Myocyte (in vitro differentiated cells): Measurements from ENCODE around the gene CYBB. TPM values are rescaled to one million over a fixed set of nuclear protein-coding genes. Genes with fewer than 3 reads are reported as not detected.
A peak's percentile ranks its signal among the peaks of the same experiment; 100 is the strongest.

Experiments used
- DNase-seq: peaks from one replicate; pipeline ENCODE4 v3.0.0-alpha.2; 2012; ENCODE audit warnings: low read depth
- total RNA-seq: library from RNA; depleted of rRNA; stranded (reverse); fragments of >200 nt; gene quantifications from 2 replicates; pipeline ENCODE4 v1.2.3, GENCODE V29; 2014

CYBB gene
- total RNA-seq, 1 donor from 2014 or later: 0.08 TPM

DNA sequence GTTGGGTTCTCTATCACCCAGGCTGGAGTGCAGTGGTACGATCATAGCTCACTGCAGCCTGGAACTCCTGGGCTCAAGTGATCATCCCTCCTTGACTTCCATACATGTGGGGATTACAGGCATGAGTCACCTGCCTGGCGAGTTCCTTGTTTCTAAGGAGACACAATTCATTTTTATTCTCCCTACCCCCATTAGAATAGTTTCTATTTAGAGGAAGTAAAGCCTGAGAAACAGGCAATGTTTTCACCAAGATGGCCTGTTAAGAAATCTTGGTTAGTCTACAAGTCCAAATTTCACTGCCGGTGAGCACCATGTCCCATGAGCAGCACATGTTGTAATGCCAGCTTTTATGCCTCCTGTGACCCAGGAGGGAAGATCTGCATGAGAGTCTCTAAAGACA lies 5.7 kb downstream of the CYBB start:
- no peak for DNase-seq

DNA sequence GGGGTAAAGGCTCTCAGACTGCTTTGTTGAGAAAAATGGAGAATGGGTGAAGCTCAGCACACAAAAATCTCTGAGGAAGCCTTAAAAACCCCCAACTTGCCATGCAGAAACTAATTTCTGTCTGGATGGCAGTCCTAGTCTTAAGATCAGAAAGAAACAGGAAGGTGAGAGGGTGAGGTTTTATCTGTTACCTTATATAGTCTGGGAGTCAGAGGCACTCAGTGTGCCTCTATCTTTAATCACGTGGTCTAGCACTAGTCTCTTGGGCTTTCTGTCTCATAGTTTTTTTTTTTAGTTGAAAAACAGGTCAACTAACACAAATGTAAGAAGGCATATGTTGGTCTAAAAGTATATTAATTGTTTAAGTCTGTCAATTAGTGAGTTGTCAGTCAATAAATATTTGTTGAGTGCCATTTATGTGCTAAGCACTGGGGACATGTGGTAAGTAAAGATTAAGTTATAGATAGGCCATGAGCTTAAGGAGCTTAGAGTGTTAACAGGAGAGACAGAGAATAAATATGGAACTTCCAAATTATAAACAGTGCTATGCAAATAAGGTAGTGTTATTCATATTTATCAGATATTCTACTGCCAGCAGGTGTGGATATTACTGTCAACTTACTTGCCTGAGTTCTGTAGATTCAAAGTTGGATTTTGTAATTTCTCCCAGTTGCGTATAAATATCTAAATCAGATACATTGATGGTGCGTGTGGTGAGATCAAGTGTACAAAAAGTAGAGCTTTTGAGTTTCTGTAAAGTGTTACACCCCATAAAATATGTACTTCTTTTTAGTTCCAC lies 7.0 kb downstream of the CYBB start:
- DNase-seq: no peak

DNA sequence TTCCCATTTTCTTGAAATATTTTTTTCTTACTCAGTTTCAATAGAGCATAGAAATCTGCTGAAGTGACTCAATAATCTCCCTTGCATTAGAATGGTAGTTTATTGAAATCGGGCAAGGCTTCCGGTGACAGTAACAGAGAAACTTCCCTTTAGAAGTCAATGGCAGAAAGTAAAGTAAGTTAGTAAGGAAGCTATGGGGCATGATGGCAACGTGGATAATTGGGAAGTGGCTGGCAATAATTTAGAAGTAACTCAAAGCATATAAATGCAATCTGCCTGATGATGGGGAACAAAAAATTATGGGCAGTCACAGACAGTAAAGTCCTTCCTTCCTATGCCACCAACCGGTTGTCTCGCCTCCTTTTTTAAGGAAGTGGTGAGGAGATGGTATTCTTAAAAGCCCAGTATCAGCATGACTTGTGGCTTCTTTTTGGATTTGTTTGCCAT lies 7.6 kb downstream of the CYBB start:
- no peak for DNase-seq

DNA sequence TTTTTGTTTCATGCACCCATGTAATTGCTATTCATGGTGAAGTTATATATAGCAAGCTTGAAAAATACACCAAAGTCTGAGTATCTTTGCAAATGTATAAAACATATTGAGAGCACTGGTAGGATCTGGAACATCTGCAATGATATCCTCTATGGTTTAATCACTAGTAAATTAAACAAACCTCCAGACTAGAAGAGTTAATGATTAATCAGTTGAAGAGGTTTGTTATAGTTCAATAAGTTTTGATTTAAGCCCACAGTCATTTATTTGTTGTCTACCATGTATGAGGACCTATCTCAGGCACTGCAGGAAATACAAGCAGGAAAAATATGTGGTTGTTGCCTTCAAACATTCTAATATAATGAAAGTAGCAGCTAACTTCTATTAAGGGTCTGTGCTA lies 16.5 kb downstream of the CYBB start:
- no peak for DNase-seq

DNA sequence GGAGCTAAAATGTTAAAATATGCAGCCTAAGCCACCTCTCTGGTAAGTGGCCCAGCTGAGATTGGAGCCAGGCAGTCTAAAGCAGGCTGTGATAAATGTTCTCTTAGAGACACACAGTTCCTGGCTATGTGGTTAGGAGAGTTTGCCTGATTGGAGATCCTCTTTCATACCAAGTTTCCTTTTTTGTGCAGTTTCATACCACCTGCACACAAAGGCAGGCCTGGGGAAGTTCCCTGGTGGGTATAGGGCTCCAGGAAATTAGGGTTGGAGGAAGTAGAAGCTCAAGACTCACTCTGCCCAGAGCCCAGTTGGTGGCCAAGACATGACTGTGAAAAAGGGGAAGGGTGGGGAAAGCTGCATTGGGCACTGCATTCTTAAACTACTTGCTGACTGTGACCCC lies 16.9 kb downstream of the CYBB start:
- no peak for DNase-seq

DNA sequence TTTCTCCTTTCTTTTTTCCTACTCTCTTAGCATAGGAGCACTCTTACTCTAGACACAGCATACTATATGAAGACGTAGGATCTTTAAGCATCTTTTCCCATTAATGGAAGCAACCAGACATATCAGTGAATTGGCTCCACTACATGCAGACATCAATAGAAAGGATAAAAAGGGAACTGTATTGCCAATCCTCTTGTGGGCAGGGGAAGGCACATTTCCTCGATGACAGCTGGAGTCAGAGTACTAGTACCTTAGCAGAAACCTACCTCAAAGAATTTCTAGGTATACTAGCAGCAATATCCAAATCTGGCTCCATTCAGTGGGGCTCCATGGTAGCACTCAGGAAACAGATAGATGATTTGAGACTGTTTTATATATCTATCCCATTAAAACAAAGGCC lies 20.1 kb downstream of the CYBB start:
- DNase-seq: no peak

DNA sequence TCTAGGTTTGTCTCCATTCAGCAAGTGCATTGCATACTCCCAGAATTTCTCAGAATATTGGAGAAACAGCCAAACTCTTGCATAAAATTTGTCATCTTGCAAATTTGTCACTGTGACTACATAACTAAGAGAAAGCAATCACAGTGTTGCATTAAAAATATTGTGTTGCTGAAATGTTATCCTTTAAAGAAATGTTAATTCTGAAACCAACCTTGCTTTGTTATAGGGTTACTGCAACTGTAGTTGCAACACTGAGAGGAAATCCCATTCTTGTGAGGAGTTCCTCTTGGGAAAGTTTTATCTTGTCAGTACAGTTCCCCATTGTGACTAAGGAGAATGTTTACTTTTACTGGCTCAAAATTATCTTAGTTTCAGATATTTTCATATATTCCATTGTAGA lies 20.9 kb downstream of the CYBB start:
- DNase-seq: no peak

DNA sequence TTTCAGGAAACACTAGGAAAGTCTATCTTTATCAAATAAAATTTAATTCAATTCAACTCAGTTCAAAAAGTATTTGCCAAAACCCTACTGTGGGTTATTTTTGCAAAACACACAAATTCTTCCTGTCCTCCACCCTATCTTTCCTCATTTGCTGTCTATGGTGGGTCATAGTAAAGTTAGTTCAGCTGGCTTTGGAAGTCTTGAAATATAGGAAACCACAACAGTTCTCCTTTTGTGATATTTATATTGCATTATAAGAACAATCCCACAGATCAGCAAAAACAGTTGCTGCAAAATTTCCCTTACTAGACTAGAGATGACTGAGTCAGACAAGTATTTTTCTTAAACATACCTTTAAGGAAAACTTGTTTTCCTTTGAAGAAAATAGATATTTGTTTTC lies 22.2 kb downstream of the CYBB start:
- no peak for DNase-seq

DNA sequence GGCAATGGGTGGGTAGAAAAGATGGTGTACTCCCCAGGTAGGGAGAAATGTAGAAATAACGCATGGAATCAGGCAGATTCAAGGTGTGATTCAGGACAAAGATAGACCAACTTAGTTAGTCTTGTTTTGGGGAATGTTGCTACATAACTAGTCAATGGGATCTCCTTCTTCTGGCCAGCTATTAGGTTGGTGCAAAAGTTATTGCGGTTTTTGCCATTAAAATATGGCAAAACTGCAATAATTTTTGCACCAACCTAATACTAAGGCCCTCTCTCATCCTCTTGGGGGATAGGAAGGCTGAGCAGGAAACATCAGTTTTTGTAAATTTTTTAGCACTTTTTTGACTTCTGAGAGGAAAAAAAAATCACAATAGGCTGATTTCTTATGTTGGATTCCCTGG lies 23.2 kb downstream of the CYBB start:
- no peak for DNase-seq

DNA sequence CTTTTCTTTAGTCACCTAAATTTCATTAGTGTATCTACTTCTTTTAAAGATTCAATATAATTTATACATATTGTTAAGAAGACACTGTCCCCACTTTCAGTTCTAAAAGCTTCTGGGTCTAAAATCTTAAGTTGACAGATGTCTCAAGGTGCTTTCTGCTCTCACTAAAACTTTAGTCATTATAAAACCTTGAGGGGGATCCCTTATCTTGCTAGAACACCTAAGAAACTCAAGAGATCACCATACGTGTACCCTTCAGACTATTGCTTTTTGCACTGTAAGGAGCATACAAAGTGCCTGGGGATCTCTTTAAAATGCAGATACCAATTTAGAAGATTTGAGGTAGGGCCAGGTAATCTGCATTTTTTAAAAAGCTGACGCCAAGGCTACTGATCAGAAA lies 30.1 kb downstream of the CYBB start:
- no peak for DNase-seq

DNA sequence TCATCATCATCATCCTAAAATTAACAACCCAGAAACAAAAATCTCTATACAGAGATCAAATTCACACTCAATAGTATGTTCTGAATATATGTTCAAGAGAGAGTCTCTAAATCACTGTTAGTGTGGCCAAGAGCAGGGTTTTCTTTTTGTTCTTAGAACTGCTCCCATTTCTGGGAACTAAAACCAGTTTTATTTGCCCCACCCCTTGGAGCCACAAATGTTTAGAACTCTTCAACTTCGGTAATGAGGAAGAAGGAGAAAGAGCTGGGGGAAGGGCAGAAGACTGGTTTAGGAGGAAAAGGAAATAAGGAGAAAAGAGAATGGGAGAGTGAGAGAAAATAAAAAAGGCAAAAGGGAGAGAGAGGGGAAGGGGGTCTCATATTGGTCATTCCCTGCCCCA lies 32.3 kb downstream of the CYBB start:
- DNase-seq: no peak

DNA sequence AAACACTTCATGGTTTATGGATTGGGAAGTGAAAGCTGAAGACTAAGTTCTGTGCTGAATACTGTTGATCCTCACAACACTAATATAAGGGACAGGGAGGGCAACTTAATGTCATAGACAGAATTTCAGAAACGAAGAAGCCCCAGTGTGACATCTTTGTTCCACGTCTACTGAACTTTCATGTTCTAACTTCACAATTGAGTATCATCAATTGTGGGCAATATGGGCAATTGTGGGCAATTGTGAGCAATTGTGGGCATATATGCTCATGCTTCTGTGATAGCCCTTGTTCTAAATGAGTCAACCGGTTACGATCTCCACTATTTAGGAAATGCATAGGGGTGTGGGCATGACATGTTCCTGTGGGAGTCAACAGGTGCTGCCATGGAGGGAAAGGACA lies 33.7 kb downstream of the CYBB start:
- DNase-seq: no peak

DNA sequence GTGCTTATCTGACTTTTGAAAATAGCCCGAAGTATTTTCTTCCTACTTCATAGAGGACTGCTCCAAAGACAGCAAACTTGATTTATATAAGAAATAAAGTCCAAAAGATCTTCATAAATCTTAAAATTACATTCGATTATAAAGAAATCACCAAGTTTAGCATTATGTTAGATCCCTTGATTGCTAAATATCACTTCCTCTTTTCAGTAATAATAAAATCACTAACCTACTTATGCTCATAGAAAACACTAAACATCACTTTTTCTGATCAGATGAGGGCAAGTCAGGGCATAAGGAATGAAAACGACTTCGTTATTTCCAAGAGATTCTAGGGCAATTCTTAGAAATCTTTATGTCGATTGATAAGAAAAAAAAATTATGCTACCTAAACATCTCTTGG lies 35.5 kb downstream of the CYBB start:
- no peak for DNase-seq

DNA sequence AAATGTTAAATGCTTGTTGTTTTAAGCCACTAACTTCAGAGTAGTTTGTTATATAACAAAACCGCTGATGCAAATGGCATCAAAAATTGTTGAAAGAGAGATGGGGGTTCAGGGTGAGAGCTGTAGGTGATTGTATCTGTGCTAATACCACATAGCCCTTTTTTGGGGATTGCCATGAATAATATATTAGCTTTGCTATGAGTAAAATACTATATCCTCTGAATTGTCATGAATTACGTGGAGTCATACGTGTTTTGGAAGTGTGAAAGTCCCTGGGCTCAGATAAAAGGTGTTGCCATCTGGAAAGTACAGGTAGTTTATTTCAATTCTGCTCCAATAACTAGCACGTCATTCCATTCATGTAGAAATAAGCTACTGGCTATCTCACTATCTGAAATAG lies 36.9 kb downstream of the CYBB start:
- no peak for DNase-seq

DNA sequence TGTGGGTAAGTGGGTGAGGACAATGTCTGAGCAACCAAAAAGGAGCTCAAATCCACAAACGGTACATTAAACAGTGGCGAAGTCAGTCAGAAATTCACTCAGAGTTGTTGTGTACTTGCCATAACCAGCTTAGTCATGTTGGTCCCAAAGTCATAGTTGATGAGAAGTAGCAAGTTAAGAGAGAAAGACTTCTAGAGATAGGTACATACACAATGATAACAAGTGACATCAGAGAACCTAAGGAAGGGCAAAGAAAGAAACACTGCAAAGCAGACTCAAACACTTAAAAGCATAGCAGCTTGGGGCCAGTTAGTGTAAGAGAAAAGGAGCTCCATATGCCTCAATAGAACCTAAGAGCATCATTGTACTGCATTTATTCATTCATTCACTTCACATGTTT lies 37.3 kb downstream of the CYBB start:
- no peak for DNase-seq

DNA sequence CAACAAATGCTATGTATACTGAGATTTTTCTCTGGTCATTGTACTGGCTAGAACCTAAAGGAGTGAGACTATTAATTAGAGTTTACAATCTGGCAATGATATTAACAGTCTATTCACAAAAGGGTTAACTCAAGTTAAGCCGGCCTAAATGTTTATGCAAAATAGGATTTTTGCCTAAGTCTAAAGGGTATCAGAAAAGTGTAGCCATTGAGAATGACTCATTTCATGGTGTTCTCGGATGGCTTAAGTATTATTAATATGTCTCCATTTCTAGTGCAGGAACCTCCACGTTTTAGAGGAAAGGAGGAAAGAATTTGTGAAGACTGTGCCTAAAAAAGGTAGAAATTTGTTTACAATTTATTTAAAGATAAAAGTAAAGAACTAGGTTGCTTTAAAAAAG lies 37.7 kb downstream of the CYBB start:
- no peak for DNase-seq

DNA sequence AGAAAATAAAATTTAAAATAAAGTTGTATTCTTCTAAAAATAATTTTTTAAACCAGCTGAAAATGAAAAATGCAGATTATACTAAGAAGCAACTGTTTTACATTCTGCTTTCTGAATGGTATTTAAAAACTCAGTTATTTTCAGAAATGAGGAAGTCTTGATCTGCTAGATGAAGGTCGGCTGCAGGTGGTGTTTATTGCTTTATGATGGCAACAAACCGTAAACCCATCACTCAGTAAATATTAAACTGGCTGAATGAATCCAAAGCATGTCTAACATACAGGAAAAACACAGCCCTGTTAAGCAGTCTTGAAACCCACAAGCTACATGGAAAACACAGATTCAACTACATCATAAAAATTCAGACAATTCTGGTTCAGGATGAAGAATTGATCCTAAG lies 38.2 kb downstream of the CYBB start:
- no peak for DNase-seq

DNA sequence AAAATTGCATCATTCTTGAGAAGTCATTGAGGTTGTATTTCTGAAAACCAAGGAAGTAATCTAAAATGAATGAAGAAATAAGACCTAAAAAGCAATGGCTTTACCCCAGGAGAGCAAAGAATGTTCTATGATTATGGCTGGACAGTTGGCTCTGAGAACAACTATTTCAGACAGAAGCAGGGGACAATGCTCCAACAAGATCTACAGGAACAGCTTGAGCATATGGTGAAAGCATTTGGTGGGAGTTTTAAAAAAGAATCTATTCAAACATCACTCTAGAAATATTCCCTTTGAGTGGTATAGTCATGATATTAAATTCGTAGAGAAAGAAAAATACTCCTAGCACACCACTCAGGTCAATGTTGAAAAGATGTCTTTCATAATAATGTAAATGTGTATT lies 40.8 kb downstream of the CYBB start:
- DNase-seq: no peak

DNA sequence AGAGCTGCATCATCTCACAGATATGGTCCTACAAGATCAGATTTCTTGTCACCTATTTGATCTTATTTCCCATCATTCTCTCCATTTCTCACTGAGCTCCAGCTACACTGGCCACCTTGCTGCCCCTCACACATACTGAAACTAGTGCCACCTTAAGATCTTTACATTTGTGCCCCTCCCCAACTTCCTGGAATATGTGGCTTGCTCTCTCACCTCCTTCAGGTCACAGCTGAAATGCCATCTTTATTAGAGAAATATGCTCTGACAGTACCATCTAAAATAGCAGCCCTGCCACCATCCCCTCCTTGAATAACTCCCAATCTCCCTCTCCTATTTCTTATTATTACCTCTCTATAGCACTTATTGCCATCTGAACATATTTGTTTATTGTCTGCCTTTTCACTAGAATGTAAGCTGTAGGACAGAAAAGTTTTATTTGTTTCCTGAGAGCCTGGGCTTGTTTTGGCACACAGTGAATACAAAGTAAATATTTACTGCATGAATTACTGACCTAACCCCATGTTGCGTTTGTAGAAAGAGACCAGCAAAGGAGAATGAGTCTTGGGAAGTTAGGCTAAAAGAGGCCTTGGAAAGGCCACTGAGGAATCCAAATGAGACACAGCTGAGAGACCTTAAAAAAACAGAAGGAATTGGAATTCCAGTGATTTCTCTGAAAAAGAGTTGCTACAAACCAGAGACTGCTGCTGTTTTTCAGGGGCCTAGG lies 44.8 kb downstream of the CYBB start:
- no peak for DNase-seq

DNA sequence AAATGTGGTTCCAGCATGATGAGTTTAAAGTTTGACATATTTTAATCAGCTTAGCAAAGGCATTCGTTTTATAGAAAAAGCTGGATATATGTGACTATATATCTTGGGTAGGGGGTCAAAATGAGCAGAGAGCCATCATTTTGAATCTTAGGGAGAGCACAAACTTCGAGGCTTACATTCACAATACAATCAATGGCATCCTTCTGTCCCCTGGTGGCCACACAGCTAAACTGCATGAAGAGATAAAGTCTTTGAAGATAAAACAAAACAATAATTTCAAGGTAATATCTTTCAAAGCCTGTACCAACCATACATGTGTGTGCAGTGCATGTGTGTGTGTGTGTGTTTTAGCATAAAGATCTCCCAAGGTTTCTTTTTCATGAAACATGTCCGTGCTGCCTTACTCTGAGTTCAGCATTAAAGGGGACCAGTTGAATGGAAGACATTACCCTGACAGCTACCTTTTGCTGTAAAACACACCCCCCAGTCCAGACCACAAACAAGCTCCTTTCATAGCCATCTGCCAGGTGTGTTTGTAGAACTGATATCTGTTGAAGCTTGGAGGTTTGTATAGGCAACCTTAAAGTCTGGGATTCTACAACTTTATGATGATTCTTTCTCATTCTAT lies 45.5 kb downstream of the CYBB start:
- DNase-seq: peak; percentile 51

DNA sequence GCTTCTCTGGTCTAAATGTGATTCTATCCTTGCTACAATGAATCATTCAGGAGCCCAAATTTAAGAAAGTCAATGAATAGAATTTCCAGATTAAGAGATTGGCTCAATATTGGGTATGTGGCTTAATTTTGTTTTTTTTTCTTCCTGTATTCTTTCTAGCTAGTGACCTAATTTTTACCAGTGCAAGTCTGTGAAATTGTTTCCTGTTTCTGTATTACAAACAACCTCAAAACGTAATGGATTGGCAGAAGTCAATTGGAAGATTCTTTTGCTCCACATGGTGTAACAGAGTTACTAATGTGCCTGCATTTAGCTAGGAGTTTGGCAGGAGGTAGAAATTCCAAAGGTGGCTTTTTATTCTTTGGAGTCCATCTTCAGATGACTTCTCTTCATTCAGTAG lies 49.9 kb downstream of the CYBB start:
- no peak for DNase-seq

DNA sequence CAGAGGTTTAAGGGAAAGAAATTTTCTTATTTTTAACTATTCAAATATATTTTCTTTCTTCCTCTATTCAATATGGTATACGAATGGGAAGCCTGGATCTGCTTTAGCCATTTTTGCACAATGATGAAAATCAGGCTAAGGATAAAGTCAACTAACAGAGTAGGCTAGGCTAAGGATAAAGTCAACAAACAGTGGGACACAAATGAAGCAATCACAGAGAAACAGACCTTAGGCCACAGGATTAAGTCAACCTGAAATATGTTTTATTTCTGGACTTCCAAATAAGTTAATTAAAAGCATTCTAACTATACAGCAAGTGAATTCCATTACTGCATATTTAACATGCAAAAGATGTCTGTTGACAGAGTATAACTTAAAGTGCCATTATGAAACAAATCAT lies 50.5 kb downstream of the CYBB start:
- no peak for DNase-seq

DNA sequence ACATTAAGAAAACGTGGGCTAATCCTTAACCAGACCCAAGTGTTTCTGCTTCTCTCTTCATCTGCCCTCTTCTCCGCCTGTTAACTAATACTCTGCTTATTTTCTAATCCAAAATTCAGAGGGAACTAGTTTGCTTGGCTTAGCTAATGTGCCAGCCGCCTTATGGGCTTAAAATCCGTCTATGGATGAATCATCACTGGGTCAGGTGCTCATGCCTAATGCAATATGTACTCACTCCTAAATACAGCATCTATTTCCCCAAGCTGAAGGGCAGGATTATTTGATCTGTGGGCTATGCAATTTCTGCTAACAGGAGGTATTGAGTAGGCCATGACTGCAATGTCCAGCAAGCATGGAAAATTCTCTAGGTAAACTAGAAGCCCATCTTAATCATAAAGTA lies 55.1 kb downstream of the CYBB start:
- no peak for DNase-seq
